Bronchial epithelial cell (primary cell): Measurements from ENCODE around the gene ZNF837. TPM values are rescaled to one million over a fixed set of nuclear protein-coding genes. Genes with fewer than 3 reads are reported as not detected.
A peak's percentile ranks its signal among the peaks of the same experiment; 100 is the strongest.

Source experiments
- DNase-seq: peaks from one replicate; pipeline ENCODE4 v3.0.0-alpha.2; 2010; ENCODE audit warnings: low read depth
- FAIRE-seq: peaks from 2 replicates; lab custom pipeline; 2011; peaks lifted over from hg19 to GRCh38; lab: Jason Lieb, UNC
- H3K27me3 ChIP-seq: 2 replicates; pipeline ENCODE4 v1.5.1; 2011; ENCODE audit warnings: low read length; ENCODE audit not compliant: control insufficient read depth, insufficient read depth
- H3K36me3 ChIP-seq: 2 replicates; pipeline ENCODE4 v1.5.1; 2011; ENCODE audit warnings: low read length; ENCODE audit not compliant: control insufficient read depth, insufficient read depth
- H3K4me3 ChIP-seq: 2 replicates; pipeline ENCODE4 v1.5.1; 2011; ENCODE audit warnings: mild to moderate bottlenecking, low read depth, low read length, control low read depth
- CTCF ChIP-seq: IDR thresholded peaks from 2 replicates; pipeline ENCODE4 v1.5.1; 2011; ENCODE audit warnings: mild to moderate bottlenecking, moderate library complexity, low read length, control low read depth, inconsistent platforms; ENCODE audit not compliant: insufficient read depth, severe bottlenecking
- total RNA-seq: library from RNA; depleted of rRNA; stranded (reverse); fragments of >200 nt; gene quantifications from 2 replicates; pipeline ENCODE4 v1.2.1, GENCODE V29; 2014

ZNF837 gene
- total RNA-seq, 1 donor from 2014 or later: 2.4 TPM

DNA sequence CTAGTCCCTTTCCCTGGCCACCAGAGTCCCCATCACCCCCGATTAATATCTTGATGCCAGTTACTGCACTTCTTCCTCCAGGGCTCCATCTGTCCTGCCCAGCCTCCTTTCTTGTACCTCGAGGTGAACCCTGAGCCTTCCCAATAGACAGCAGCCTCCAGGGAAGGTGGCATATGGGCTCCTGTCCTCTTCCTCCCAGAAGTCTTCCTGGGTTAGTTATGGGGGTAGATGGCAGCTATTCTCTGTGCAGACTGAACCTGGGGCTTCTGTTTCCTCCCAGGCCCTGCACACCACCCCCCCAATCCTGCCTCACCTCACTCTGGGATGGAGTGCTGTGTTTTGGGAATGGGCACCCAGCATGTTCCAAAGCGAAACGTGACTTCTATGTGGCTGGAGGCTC lies 17.3 kb upstream of the ZNF837 start:
- H3K4me3 ChIP-seq: no peak overlapping the region
- TF ChIP-seq CTCF: no peak
- FAIRE-seq (no peak), DNase-seq (no peak)
- H3K36me3 ChIP-seq: peaks cover 5% of the 10 kb centered on the region
- H3K27me3 ChIP-seq: no peaks in the 10 kb centered on the region

DNA sequence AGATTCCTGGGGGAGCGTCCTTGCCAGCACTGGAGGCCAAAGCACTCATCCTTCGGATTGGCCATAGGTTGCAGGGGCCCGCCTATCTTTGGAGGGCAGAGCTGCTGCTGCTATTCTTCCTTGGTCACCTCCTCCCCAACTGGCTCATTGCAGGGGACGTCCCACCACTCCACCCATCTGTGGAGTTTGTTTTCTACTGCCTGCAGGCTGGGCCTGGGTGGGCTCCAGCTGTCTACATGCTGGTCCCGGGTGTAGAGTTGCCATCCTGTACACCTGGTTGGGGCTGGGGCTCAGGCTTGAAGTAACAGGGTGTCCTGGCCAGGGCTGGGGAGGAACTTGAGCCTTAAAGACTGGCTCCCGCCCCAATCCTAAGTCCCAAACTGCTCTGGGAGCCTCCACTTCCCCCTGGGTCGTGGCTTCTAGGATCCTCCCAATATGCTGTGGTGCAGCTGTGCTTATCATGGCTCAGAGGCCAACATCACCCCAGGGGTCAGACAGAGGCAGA lies 16.8 kb upstream of the ZNF837 start:
- DNase-seq (no peak), FAIRE-seq (no peak)
- Histone ChIP-seq H3K4me3 (no peak overlapping the region), H3K27me3 (no peaks in the 10 kb centered on the region), H3K36me3 (peaks cover 9% of the 10 kb centered on the region)
- no peak for TF ChIP-seq CTCF

- Histone ChIP-seq H3K36me3 (peaks cover 11% of the 10 kb centered on the region), H3K4me3 (peak overlapping the region; percentile 45), H3K27me3 (no peaks in the 10 kb centered on the region)
- TF ChIP-seq CTCF: no peak
- DNase-seq (no peak), FAIRE-seq (no peak)
Measured at GRCh38 chr19:58396691-58397532, 16.1 kb upstream of the ZNF837 start.

GRCh38 chr19:58395979-58396627 lies 15.3 kb upstream of the ZNF837 start:
- DNase-seq (no peak), FAIRE-seq (no peak)
- Histone ChIP-seq H3K4me3 (peak overlapping the region; percentile 45), H3K27me3 (no peaks in the 10 kb centered on the region), H3K36me3 (peaks cover 13% of the 10 kb centered on the region)
- TF ChIP-seq CTCF: no peak

GRCh38 chr19:58395220-58395978 lies 14.6 kb upstream of the ZNF837 start, which contains the start of gene RNF225:
TSS of gene RNF225 (plus strand) at chr19:58395656. CDS start at chr19:58396090, 434 bp downstream.
- Histone ChIP-seq H3K36me3 (peaks cover 18% of the 10 kb centered on the region), H3K27me3 (no peaks in the 10 kb centered on the region), H3K4me3 (peak within 1 kb of the TSS; percentile 45)
- DNase-seq (peak; percentile 79), FAIRE-seq (no peak)
- no peak for TF ChIP-seq CTCF
